A549 (cell line): ENCODE measurements around the gene TOP3B. TPM values are rescaled to one million over a fixed set of nuclear protein-coding genes. Genes with fewer than 3 reads are reported as not detected.

Source experiments
- ATAC-seq, 2 experiments: fragments of 200-7000 bp in 1 of 2; fragments of >200 bp in 1 of 2; cut with Nextera tagmentation in 1 of 2; cut with Tn5 transposase in 1 of 2; 3 replicates each; pipeline versions ENCODE4 v1.8.0 to v1.9.1; 2018 to 2020; ENCODE audit warnings: mild to moderate bottlenecking in 1 of 2, moderate library complexity in 1 of 2
- CTCF ChIA-PET: fragments of 300-600 bp; sonication (Branson Sonifier 250); formaldehyde crosslinking; extraction: SDS; loops from one replicate; lab custom pipeline; 2021; ENCODE audit warnings: antibody characterized with exemption, inconsistent platforms; lab: Yijun Ruan, JAX
- POLR2A ChIA-PET: fragments of 350-600 bp; formaldehyde crosslinking; extraction: SDS; loops from one replicate; lab custom pipeline; 2021; ENCODE audit warnings: antibody characterized with exemption, inconsistent platforms; lab: Yijun Ruan, JAX
- DNase-seq, 2 experiments: peaks; one replicate each; pipeline versions ENCODE4 v3.0.0 to v3.0.0-alpha.2; 2011 to 2016; ENCODE audit warnings: low read depth in 1 of 2, low spot score in 1 of 2
- FAIRE-seq: peaks from 2 replicates; lab custom pipeline; 2011; peaks lifted over from hg19 to GRCh38; lab: Jason Lieb, UNC
- H3K27ac ChIP-seq, 2 experiments: fragments of >200 bp; sonication (Bioruptor Twin); formaldehyde crosslinking; 3 replicates each; pipeline ENCODE4 v1.5.1; 2016 to 2017
- H3K4me1 ChIP-seq: fragments of >200 bp; sonication (Bioruptor Twin); formaldehyde crosslinking; 3 replicates; pipeline ENCODE4 v1.6.1; 2016
- H3K4me2 ChIP-seq: fragments of >200 bp; sonication (Bioruptor Twin); formaldehyde crosslinking; 3 replicates; pipeline ENCODE4 v1.6.1; 2016
- H3K4me3 ChIP-seq: fragments of >200 bp; sonication (Bioruptor Twin); formaldehyde crosslinking; 3 replicates; pipeline ENCODE4 v1.5.1; 2016
- H3K9me3 ChIP-seq: fragments of >200 bp; sonication (Bioruptor Twin); formaldehyde crosslinking; 3 replicates; pipeline ENCODE4 v1.6.1; 2016
- EHF ChIP-seq: fragments of 250-450 bp; sonication (Bioruptor Pico); IDR thresholded peaks from 2 replicates; pipeline ENCODE4 v1.5.0; 2020; ENCODE audit warnings: mild to moderate bottlenecking
- FOSB ChIP-seq: fragments of 250-450 bp; sonication (Bioruptor Pico); IDR thresholded peaks from 2 replicates; pipeline ENCODE4 v1.5.0; 2020; ENCODE audit warnings: mild to moderate bottlenecking, moderate library complexity
- FOXS1 ChIP-seq: fragments of 250-450 bp; sonication (Bioruptor Pico); IDR thresholded peaks from 2 replicates; pipeline ENCODE4 v1.5.0; 2020; ENCODE audit warnings: mild to moderate bottlenecking, moderate library complexity
- JUNB ChIP-seq: fragments of >200 bp; sonication (Bioruptor Twin); formaldehyde crosslinking; IDR thresholded peaks from 2 replicates; pipeline ENCODE4 v1.6.1; 2016
- KDM1A ChIP-seq: fragments of 200-600 bp; sonication (generic); IDR thresholded peaks from 2 replicates; pipeline ENCODE4 v1.6.1; 2016; ENCODE audit warnings: low read depth, mild to moderate bottlenecking
- MAZ ChIP-seq: fragments of 150-350 bp; IDR thresholded peaks from 2 replicates; pipeline ENCODE4 v1.6.1; 2014; ENCODE audit warnings: antibody characterized with exemption, low read depth, low read length, borderline replicate concordance
- MYC ChIP-seq: IDR thresholded peaks from 2 replicates; pipeline ENCODE4 v1.6.1; 2012; ENCODE audit warnings: mild to moderate bottlenecking, inconsistent platforms, low read length, improper control_type of control experiment, borderline replicate concordance
- POLR2AphosphoS2 ChIP-seq: conservative IDR thresholded peaks from 2 replicates; pipeline ENCODE4 v1.6.1; 2012; ENCODE audit warnings: low read length, improper control_type of control experiment, inconsistent platforms
- SMC3 ChIP-seq: fragments of >200 bp; sonication (Bioruptor Twin); formaldehyde crosslinking; IDR thresholded peaks from 3 replicates; pipeline ENCODE4 v1.6.1; 2018; ENCODE audit warnings: inconsistent platforms
- SREBF2 ChIP-seq: fragments of 450-650 bp; IDR thresholded peaks from 2 replicates; pipeline ENCODE4 v1.6.1; 2014; ENCODE audit warnings: mild to moderate bottlenecking, moderate library complexity
- TP53 ChIP-seq: fragments of 250-450 bp; sonication (Bioruptor Pico); IDR thresholded peaks from 2 replicates; pipeline ENCODE4 v1.5.0; 2021; ENCODE audit warnings: mild to moderate bottlenecking, moderate library complexity
- ZFP36 ChIP-seq: fragments of 450-650 bp; IDR thresholded peaks from 2 replicates; pipeline ENCODE4 v1.6.1; 2014; ENCODE audit warnings: borderline replicate concordance; ENCODE audit not compliant: partially characterized antibody
- WGBS: methylation state at CpG from one replicate; pipeline ENCODE4 v1.1.6; 2017; ENCODE audit errors: missing lambda C conversion rate; 5-methylcytosine and 5-hydroxymethylcytosine counted together
- polyA plus RNA-seq, 4 experiments: library from polyadenylated mRNA; depleted of rRNA in 3 of 4; stranded (reverse); fragments of >200 nt; fragmentation: RNase III in 1 of 4; extraction: RNeasy Plus Mini Kit Qiagen cat#74134 plus additional on column Dnase treatment in 1 of 4; gene quantifications; 2 replicates in 3 of 4; 3 replicates in 1 of 4; pipeline ENCODE4 v1.2.3, GENCODE V29; 2011 to 2017
- TF ChIP-seq, protein P1 (sequence below): fragments of >200 bp; sonication (Bioruptor Twin); formaldehyde crosslinking; IDR thresholded peaks from 2 replicates; pipeline ENCODE4 v1.6.1; 2016
- TF ChIP-seq, protein P2 (sequence below): IDR thresholded peaks from 2 replicates; pipeline ENCODE4 v1.6.1; 2012
- TF ChIP-seq, protein P3 (sequence below): fragments of >200 bp; sonication (Bioruptor Twin); formaldehyde crosslinking; IDR thresholded peaks from 3 replicates; pipeline ENCODE4 v1.5.1; 2016
- TF ChIP-seq, protein P4 (sequence below): fragments of 250-450 bp; sonication (Bioruptor Pico); IDR thresholded peaks from 2 replicates; pipeline ENCODE4 v1.5.0; 2020; ENCODE audit warnings: low read depth, mild to moderate bottlenecking, moderate library complexity
- TF ChIP-seq, protein P5 (sequence below): IDR thresholded peaks from 2 replicates; pipeline ENCODE4 v1.6.1; 2012; ENCODE audit warnings: low read depth, borderline replicate concordance

Gene TOP3B
- polyA plus RNA-seq, 2 of the 4 experiments (the other 2 are of a cell fraction): 11.5 to 19.8 TPM

DNA sequence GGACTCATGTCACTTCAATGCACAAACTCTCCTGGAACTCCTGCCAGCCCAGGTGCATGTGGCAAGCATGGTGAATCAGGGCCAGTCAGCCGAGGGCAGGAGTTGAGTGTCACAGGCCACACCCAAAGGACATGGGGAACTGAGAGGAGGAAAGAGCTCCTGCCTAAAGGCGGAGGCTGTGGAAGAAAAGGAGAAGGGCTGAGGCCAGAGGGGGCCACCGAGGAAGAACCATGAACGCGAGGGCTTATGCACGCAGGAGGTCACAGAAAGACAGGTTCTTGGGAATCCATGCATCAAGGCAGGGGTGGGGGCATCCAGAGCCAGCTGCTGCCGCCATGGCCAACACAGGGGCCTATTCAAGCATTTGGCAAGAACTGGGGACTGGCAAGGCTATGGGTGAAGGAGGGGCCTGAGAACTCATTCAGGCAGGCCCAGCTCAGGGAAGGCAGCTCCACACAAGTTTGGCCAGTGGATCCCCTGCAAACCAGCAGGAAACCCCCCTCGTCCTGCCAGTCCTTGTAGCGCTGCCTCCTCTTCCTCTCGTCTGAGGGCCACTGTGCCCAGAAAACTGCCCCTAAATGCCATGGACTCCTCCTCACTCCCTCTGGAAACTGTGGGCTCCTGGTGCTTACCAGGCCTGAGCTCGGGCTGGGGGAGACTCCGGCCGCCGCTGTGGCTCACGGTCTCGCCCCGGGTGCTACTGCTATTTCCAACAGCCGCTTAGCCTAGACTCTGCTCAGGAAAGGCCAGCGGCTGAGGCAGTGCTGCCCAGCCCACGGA lies 45.4 kb downstream of the TOP3B start:
- Histone ChIP-seq H3K9me3 (no peaks in the 10 kb centered on the region), H3K4me3 (no peak overlapping the region), H3K4me1 (peaks cover 19% of the 10 kb centered on the region), H3K4me2 (peak overlapping the region; percentile 85), H3K27ac (peak overlapping the region; percentile 98 to 100; a peak in 5 of 6 replicates)
- ChIA-PET POLR2A (interaction anchor here (0.8 kb wide), 1 partner anchor 201 kb away, joined by 3 read pairs; no protein-coding TSS in a partner anchor), CTCF (interaction anchor here (0.6 to 6.5 kb wide), 33 partner anchors 9 to 231 kb away, joined by 3 to 65 read pairs (median 4); partner anchors contain the start of gene PPM1F)
- ATAC-seq: no peak
- TF ChIP-seq SREBF2: no peak
- DNase-seq: no peak
- FAIRE-seq: no peak
- 89% methylated on average over 13 of the region's 20 CpGs for WGBS

DNA sequence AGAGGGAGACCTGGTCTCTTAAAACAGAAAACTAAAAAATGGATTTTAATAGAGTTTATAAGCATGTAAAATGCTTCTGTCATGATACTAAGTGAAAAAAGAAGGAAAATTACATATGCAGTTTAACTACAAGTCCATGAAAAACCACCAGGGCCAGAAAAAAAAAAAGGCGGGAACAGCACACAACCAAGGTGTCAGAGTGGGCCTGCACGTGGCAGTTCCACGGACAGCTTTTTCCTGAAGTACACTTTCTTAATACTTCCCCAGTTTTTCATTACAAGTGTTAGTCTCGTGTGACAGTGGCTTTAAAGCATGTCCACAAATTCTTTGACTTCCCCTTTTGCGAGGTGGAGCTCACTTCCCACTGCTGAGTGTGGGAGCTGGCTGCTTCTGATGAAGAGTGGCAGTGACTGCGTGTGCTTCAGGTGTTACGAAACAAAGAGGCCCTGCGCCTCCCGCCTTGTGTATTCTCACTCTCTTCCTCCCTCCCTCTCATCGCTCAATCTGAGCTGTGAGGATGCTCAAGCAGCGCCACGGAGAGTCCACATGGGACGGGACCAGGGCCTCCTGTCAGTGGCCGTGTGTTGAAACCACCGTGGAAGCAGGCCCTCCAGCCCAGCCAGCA lies 46.3 kb downstream of the TOP3B start:
- DNase-seq (no peak), FAIRE-seq (no peak), ATAC-seq (no peak)
- CTCF ChIA-PET: interaction anchor here (0.6 to 3.2 kb wide), 6 partner anchors 9 to 75 kb away, joined by 3 to 34 read pairs (median 4); partner anchors contain the start of gene PPM1F
- POLR2A ChIA-PET: no interaction called here
- TF ChIP-seq, protein P1, sequence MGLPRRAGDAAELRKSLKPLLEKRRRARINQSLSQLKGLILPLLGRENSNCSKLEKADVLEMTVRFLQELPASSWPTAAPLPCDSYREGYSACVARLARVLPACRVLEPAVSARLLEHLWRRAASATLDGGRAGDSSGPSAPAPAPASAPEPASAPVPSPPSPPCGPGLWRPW: no peak
- TF ChIP-seq ZFP36: no peak
- no peak for TF ChIP-seq POLR2AphosphoS2
- TF ChIP-seq JUNB: no peak
- no peak for TF ChIP-seq KDM1A
- no peak for TF ChIP-seq FOXS1
- TF ChIP-seq, protein P2, sequence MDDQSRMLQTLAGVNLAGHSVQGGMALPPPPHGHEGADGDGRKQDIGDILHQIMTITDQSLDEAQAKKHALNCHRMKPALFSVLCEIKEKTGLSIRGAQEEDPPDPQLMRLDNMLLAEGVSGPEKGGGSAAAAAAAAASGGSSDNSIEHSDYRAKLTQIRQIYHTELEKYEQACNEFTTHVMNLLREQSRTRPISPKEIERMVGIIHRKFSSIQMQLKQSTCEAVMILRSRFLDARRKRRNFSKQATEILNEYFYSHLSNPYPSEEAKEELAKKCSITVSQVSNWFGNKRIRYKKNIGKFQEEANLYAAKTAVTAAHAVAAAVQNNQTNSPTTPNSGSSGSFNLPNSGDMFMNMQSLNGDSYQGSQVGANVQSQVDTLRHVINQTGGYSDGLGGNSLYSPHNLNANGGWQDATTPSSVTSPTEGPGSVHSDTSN: no peak
- no peak for TF ChIP-seq SMC3
- no peak for TF ChIP-seq MYC
- TF ChIP-seq, protein P3, sequence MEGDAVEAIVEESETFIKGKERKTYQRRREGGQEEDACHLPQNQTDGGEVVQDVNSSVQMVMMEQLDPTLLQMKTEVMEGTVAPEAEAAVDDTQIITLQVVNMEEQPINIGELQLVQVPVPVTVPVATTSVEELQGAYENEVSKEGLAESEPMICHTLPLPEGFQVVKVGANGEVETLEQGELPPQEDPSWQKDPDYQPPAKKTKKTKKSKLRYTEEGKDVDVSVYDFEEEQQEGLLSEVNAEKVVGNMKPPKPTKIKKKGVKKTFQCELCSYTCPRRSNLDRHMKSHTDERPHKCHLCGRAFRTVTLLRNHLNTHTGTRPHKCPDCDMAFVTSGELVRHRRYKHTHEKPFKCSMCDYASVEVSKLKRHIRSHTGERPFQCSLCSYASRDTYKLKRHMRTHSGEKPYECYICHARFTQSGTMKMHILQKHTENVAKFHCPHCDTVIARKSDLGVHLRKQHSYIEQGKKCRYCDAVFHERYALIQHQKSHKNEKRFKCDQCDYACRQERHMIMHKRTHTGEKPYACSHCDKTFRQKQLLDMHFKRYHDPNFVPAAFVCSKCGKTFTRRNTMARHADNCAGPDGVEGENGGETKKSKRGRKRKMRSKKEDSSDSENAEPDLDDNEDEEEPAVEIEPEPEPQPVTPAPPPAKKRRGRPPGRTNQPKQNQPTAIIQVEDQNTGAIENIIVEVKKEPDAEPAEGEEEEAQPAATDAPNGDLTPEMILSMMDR: no peak
- TF ChIP-seq EHF: no peak
- TF ChIP-seq, protein P4, sequence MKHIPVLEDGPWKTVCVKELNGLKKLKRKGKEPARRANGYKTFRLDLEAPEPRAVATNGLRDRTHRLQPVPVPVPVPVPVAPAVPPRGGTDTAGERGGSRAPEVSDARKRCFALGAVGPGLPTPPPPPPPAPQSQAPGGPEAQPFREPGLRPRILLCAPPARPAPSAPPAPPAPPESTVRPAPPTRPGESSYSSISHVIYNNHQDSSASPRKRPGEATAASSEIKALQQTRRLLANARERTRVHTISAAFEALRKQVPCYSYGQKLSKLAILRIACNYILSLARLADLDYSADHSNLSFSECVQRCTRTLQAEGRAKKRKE (CRISPR knock-in tag): no peak
- TF ChIP-seq FOSB (CRISPR knock-in tag): no peak
- TF ChIP-seq TP53 (CRISPR knock-in tag): no peak
- no peak for TF ChIP-seq MAZ
- TF ChIP-seq, protein P5, sequence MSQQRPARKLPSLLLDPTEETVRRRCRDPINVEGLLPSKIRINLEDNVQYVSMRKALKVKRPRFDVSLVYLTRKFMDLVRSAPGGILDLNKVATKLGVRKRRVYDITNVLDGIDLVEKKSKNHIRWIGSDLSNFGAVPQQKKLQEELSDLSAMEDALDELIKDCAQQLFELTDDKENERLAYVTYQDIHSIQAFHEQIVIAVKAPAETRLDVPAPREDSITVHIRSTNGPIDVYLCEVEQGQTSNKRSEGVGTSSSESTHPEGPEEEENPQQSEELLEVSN: no peak
- 94% methylated on average over 15 of the region's 15 CpGs for WGBS
- Histone ChIP-seq H3K4me3 (no peak overlapping the region), H3K4me2 (no peak overlapping the region), H3K4me1 (peaks cover 15% of the 10 kb centered on the region), H3K9me3 (no peaks in the 10 kb centered on the region), H3K27ac (no peak overlapping the region)
